T-cell (primary cell): Measurements from ENCODE around the gene MYO18B. TPM values are rescaled to one million over a fixed set of nuclear protein-coding genes. Genes with fewer than 3 reads are reported as not detected.

ENCODE experiments used
- ATAC-seq, 4 experiments: fragments of 200-7000 bp in 3 of 4; fragments of 150-1000 bp in 1 of 4; cut with Tn5 transposase; replicated peaks in 1 of 4; 1 replicate in 3 of 4; 2 replicates in 1 of 4; pipeline ENCODE4 v1.10.0; 2021; ENCODE audit warnings: moderate library complexity in 3 of 4, mild to moderate bottlenecking in 2 of 4, moderate number of reproducible peaks in 1 of 4
- CTCF ChIA-PET, 2 donors: fragments of 300-600 bp; sonication (Branson Sonifier 250); formaldehyde crosslinking; loops; one replicate each; lab custom pipeline; 2022; ENCODE audit warnings: antibody characterized with exemption in 2 of 2; lab: Charles Lee
- POLR2A ChIA-PET, 2 donors: fragments of 300-600 bp; sonication (Branson Sonifier 250); formaldehyde crosslinking; loops; one replicate each; lab custom pipeline; 2022; ENCODE audit warnings: antibody characterized with exemption in 2 of 2; lab: Charles Lee
- DNase-seq, 35 experiments: peaks; one replicate each; pipeline versions ENCODE4 v3.0.0 to v3.0.0-alpha.2; 2013 to 2023
- H3K27ac ChIP-seq: one replicate; pipeline ENCODE4 v1.5.1; 2013; ENCODE audit warnings: low read length
- H3K27me3 ChIP-seq, 2 experiments: replicated peaks in 1 of 2; 1 replicate in 1 of 2; 2 replicates in 1 of 2; pipeline versions ENCODE4 v1.6.1 to v1.7.0; 2013; ENCODE audit warnings: low read length in 1 of 2, mixed read lengths in 1 of 2; ENCODE audit not compliant: control insufficient read depth in 2 of 2, insufficient read depth in 2 of 2; ENCODE audit errors: extremely low read depth in 1 of 2
- H3K36me3 ChIP-seq, 2 donors: 1 replicate in 1 of 2; 2 replicates in 1 of 2; pipeline versions ENCODE4 v1.6.1 to v1.7.0; 2013; ENCODE audit warnings: low read length in 1 of 2; ENCODE audit not compliant: control insufficient read depth in 2 of 2, insufficient read depth in 1 of 2; ENCODE audit errors: extremely low read depth in 1 of 2
- H3K4me1 ChIP-seq, 2 experiments: 1 replicate in 1 of 2; 2 replicates in 1 of 2; pipeline versions ENCODE4 v1.6.1 to v1.7.0; 2013; ENCODE audit warnings: low read length in 2 of 2, mixed read lengths in 1 of 2; ENCODE audit not compliant: insufficient read depth in 2 of 2, control insufficient read depth in 1 of 2; ENCODE audit errors: extremely low read depth in 1 of 2
- H3K4me3 ChIP-seq, 2 donors: 1 replicate in 1 of 2; 2 replicates in 1 of 2; pipeline versions ENCODE4 v1.5.1 to v1.7.0; 2013; ENCODE audit warnings: mild to moderate bottlenecking in 2 of 2, low read length in 1 of 2, moderate library complexity in 1 of 2; ENCODE audit not compliant: control insufficient read depth in 1 of 2; ENCODE audit errors: extremely low read depth in 1 of 2
- H3K9me3 ChIP-seq: 2 replicates; pipeline ENCODE4 v1.7.0; 2013
- H3K27ac Mint-ChIP-seq, 2 donors: one replicate each; pipeline ENCODE4 v1.8.0; 2020 to 2021; ENCODE audit warnings: mild to moderate bottlenecking in 2 of 2, mixed read lengths in 2 of 2
- H3K27me3 Mint-ChIP-seq, 2 donors: one replicate each; pipeline ENCODE4 v1.8.0; 2021 to 2022; ENCODE audit warnings: mixed read lengths in 2 of 2
- H3K36me3 Mint-ChIP-seq: one replicate; pipeline ENCODE4 v1.8.0; 2021; ENCODE audit warnings: mixed read lengths
- H3K4me1 Mint-ChIP-seq, 3 donors: one replicate each; pipeline ENCODE4 v1.8.0; 2020 to 2022; ENCODE audit warnings: mixed read lengths in 3 of 3, mild to moderate bottlenecking in 1 of 3
- H3K4me3 Mint-ChIP-seq, 3 donors: one replicate each; pipeline ENCODE4 v1.8.0; 2020 to 2022; ENCODE audit warnings: mild to moderate bottlenecking in 3 of 3, mixed read lengths in 3 of 3, moderate library complexity in 3 of 3
- H3K9me3 Mint-ChIP-seq, 3 donors: one replicate each; pipeline ENCODE4 v1.8.0; 2020 to 2022; ENCODE audit warnings: mixed read lengths in 3 of 3
- WGBS: methylation state at CpG from one replicate; pipeline ENCODE4 v1.1.5; 2013; ENCODE audit warnings: missing lambda C conversion rate; ENCODE audit not compliant: insufficient coverage; 5-methylcytosine and 5-hydroxymethylcytosine counted together
- total RNA-seq, 35 experiments: library from RNA in 6 of 35; stranded (reverse) in 6 of 35; fragments of 120-200 nt in 1 of 35; gene quantifications; one replicate each; pipeline versions ENCODE4 v1.2.1 to v1.2.4 and lab custom pipeline; 2013 to 2026

MYO18B gene
- total RNA-seq, 5 donors from 2014 or later (not counting 1 experiment from before 2014, with no cell fraction given), result 0.18 to 0.70 (median 0.26) TPM; not detected in 1

DNA sequence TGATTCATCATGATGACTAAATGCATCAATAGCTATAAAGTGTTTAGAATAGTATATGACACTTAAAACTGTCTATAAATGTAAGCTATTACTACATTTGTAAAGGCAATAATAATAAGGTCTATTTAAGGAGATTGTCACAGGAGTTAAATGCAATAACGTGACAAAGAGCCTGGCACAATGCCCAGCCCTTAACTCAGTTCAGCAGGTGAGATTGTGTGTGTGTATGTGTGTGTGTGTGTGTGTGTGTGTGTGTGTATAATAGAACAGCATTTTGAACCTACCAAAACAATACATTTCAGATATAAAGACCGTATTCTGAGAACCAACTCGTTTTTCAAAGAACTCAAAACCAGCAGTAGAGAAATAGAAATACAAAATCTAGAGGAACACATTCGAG lies 177.5 kb downstream of the MYO18B start:
- CTCF ChIA-PET, result no interaction called here
- Mint-ChIP-seq H3K4me3 (no peak overlapping the region), H3K27ac (no peak overlapping the region)

GRCh38 chr22:25922141-25922540 lies 180.2 kb downstream of the MYO18B start:
- H3K36me3 Mint-ChIP-seq, result no peaks in the 10 kb centered on the region
- no peak overlapping the region for H3K27ac Mint-ChIP-seq
- Histone ChIP-seq H3K36me3 (no peaks in the 10 kb centered on the region), H3K27ac (no peak overlapping the region), H3K4me3 (no peak overlapping the region), H3K27me3 (peaks cover 0 to 20% of the 10 kb centered on the region in 2 experiments), H3K9me3 (no peaks in the 10 kb centered on the region), H3K4me1 (no peaks in the 10 kb centered on the region)
- ATAC-seq, result no peak
- ChIA-PET POLR2A (no interaction called here), CTCF (no interaction called here)
- no peak for DNase-seq
- H3K4me3 Mint-ChIP-seq, result no peak overlapping the region
- no peaks in the 10 kb centered on the region for H3K4me1 Mint-ChIP-seq
- peaks cover 0 to 7% (median 3%) of the 10 kb centered on the region in 3 donors for H3K9me3 Mint-ChIP-seq
- WGBS, result 75% methylated on average over 9 of the region's 10 CpGs
- H3K27me3 Mint-ChIP-seq, result peaks cover 24 to 36% of the 10 kb centered on the region in 2 donors

More for the DNA sequence above, 177.5 kb downstream of the MYO18B start:
- Histone ChIP-seq H3K36me3 (no peaks in the 10 kb centered on the region), H3K4me1 (no peaks in the 10 kb centered on the region), H3K27ac (no peak overlapping the region), H3K4me3 (no peak overlapping the region), H3K9me3 (no peaks in the 10 kb centered on the region), H3K27me3 (peaks cover 0 to 18% of the 10 kb centered on the region in 2 experiments)
- ATAC-seq (no peak), DNase-seq (no peak)
- Mint-ChIP-seq H3K27me3 (peaks cover 29 to 34% of the 10 kb centered on the region in 2 donors), H3K9me3 (peaks cover 0 to 7% (median 3%) of the 10 kb centered on the region in 3 donors), H3K36me3 (no peaks in the 10 kb centered on the region), H3K4me1 (no peaks in the 10 kb centered on the region)
- no CpG with 5 or more reads among the region's 4 CpGs for WGBS
- POLR2A ChIA-PET, result no interaction called here

- no peak overlapping the region for H3K4me3 Mint-ChIP-seq
- H3K9me3 Mint-ChIP-seq, result peaks cover 0 to 7% (median 0%) of the 10 kb centered on the region in 3 donors
- H3K36me3 Mint-ChIP-seq, result no peaks in the 10 kb centered on the region
- 64% methylated on average over 5 of the region's 8 CpGs for WGBS
- Histone ChIP-seq H3K36me3 (no peaks in the 10 kb centered on the region), H3K4me1 (no peaks in the 10 kb centered on the region), H3K9me3 (no peaks in the 10 kb centered on the region), H3K27me3 (peaks cover 0 to 20% of the 10 kb centered on the region in 2 experiments), H3K4me3 (no peak overlapping the region), H3K27ac (no peak overlapping the region)
- H3K27ac Mint-ChIP-seq, result no peak overlapping the region
- DNase-seq (no peak), ATAC-seq (no peak)
- peaks cover 24 to 36% of the 10 kb centered on the region in 2 donors for H3K27me3 Mint-ChIP-seq
- CTCF ChIA-PET, result no interaction called here
- H3K4me1 Mint-ChIP-seq, result no peaks in the 10 kb centered on the region
- POLR2A ChIA-PET, result no interaction called here
Measured at GRCh38 chr22:25923914-25924313, 181.9 kb downstream of the MYO18B start.

DNA sequence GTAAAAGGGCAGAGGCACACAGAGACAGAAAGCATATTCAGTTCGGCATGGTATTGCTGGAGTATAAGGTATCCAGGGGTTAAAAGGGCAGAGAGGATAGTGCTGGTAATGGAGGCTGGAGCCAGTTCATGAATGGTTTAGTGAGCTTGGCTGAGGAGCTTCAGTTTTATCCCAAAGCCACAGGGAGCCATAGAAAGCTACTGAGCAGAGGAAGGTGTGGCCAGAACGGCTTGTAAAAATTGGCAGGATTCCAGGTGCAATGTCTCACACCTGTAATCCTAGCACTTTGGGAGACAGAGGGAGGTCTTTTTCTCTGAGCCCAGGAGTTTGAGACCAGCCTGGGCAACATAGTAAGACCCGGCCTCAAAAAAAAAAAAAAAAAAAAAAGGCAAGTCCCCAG lies 186.1 kb downstream of the MYO18B start:
- H3K36me3 Mint-ChIP-seq, result no peaks in the 10 kb centered on the region
- POLR2A ChIA-PET, result interaction anchor here in 1 of 2 donors (0.7 kb wide), 1 partner anchor 22 kb away, joined by 8 read pairs; no protein-coding TSS in a partner anchor
- WGBS, result 77% methylated on average over 2 of the region's 3 CpGs
- CTCF ChIA-PET, result no interaction called here
- DNase-seq (no peak), ATAC-seq (no peak)
- H3K4me1 Mint-ChIP-seq, result no peaks in the 10 kb centered on the region
- Histone ChIP-seq H3K4me3 (no peak overlapping the region), H3K27me3 (peaks cover 0 to 2% of the 10 kb centered on the region in 2 experiments), H3K9me3 (no peaks in the 10 kb centered on the region), H3K27ac (no peak overlapping the region), H3K4me1 (no peaks in the 10 kb centered on the region), H3K36me3 (no peaks in the 10 kb centered on the region)
- H3K9me3 Mint-ChIP-seq, result peaks cover 0 to 7% (median 2%) of the 10 kb centered on the region in 3 donors
- H3K27me3 Mint-ChIP-seq, result peaks cover 10 to 20% of the 10 kb centered on the region in 2 donors
- no peak overlapping the region for H3K27ac Mint-ChIP-seq
- H3K4me3 Mint-ChIP-seq, result no peak overlapping the region

- no peaks in the 10 kb centered on the region for H3K4me1 Mint-ChIP-seq
- no peak for DNase-seq
- ChIA-PET POLR2A (no interaction called here), CTCF (no interaction called here)
- Histone ChIP-seq H3K27me3 (peaks cover 0 to 2% of the 10 kb centered on the region in 2 experiments), H3K4me1 (no peaks in the 10 kb centered on the region), H3K4me3 (no peak overlapping the region), H3K36me3 (no peaks in the 10 kb centered on the region), H3K27ac (no peak overlapping the region), H3K9me3 (no peaks in the 10 kb centered on the region)
- H3K27me3 Mint-ChIP-seq, result peaks cover 10 to 15% of the 10 kb centered on the region in 2 donors
- H3K4me3 Mint-ChIP-seq, result no peak overlapping the region
- H3K27ac Mint-ChIP-seq, result no peak overlapping the region
- no peak for ATAC-seq
- 86% methylated on average over 1 of the region's 5 CpGs for WGBS
- H3K36me3 Mint-ChIP-seq, result no peaks in the 10 kb centered on the region
- peaks cover 0 to 17% (median 9%) of the 10 kb centered on the region in 3 donors for H3K9me3 Mint-ChIP-seq
Measured at GRCh38 chr22:25929321-25929878, 187.4 kb downstream of the MYO18B start.

DNA sequence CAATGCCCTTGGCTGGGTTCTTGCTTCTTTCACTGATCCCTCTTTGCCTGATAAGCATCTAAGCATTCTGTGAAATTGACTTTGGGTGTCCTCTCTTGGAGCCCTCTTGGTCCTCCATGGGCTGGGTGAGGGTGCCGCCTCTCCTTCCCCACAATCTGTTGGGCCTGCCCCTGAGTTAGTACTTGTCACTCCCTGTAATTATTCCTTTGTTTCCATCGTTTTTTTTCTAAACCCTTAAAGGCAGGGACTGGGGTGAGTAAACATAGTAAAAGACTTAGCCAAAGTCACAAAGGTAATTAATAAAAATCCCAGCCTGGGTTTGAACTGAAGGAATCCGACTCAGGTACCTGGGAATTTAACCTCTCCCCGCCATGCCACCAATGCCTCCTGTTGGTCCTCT lies 188.1 kb downstream of the MYO18B start:
- H3K27me3 Mint-ChIP-seq, result peaks cover 6 to 13% of the 10 kb centered on the region in 2 donors
- H3K4me1 Mint-ChIP-seq, result no peaks in the 10 kb centered on the region
- H3K4me3 ChIP-seq, result no peak overlapping the region
- H3K27ac Mint-ChIP-seq, result no peak overlapping the region
- no peak for DNase-seq
- H3K36me3 Mint-ChIP-seq, result no peaks in the 10 kb centered on the region
- no peak overlapping the region for H3K27ac ChIP-seq
- CTCF ChIA-PET, result no interaction called here
- WGBS, result 100% methylated on average over 1 of the region's 4 CpGs
- no peak for ATAC-seq
- POLR2A ChIA-PET, result no interaction called here
- H3K9me3 Mint-ChIP-seq, result peaks cover 0 to 19% (median 9%) of the 10 kb centered on the region in 3 donors
- H3K4me1 ChIP-seq, result no peaks in the 10 kb centered on the region
- H3K36me3 ChIP-seq, result no peaks in the 10 kb centered on the region
- no peaks in the 10 kb centered on the region for H3K9me3 ChIP-seq
- H3K27me3 ChIP-seq, result peaks cover 0 to 2% of the 10 kb centered on the region in 2 experiments
- H3K4me3 Mint-ChIP-seq, result no peak overlapping the region
